Sigmoid colon (tissue), 7 donors: ENCODE data around the gene UGT3A1. TPM values are rescaled to one million over a fixed set of nuclear protein-coding genes. Genes with fewer than 3 reads are reported as not detected.
A peak's percentile ranks its signal among the peaks of the same experiment; 100 is the strongest.

ENCODE experiments used
- DNase-seq: peaks from one replicate; pipeline ENCODE4 v3.0.0-alpha.2; 2019
- H3K27ac ChIP-seq, 4 donors: fragments of 200-600 bp; sonication (generic); one replicate each; pipeline ENCODE4 v1.5.1; 2016 to 2019; ENCODE audit warnings: mild to moderate bottlenecking in 1 of 4
- H3K27me3 ChIP-seq, 3 donors: fragments of 200-600 bp; sonication (generic); one replicate each; pipeline ENCODE4 v1.5.1; 2019; ENCODE audit warnings: mild to moderate bottlenecking in 1 of 3
- H3K36me3 ChIP-seq, 4 donors: fragments of 200-600 bp; sonication (generic); one replicate each; pipeline ENCODE4 v1.5.1; 2016 to 2019
- H3K4me1 ChIP-seq, 4 donors: fragments of 200-600 bp; sonication (generic); one replicate each; pipeline ENCODE4 v1.5.1; 2017 to 2019
- H3K4me3 ChIP-seq, 4 donors: fragments of 200-600 bp; sonication (generic); one replicate each; pipeline ENCODE4 v1.5.1; 2017 to 2019; ENCODE audit warnings: mild to moderate bottlenecking in 2 of 4, moderate library complexity in 1 of 4
- H3K9me3 ChIP-seq, 4 donors: fragments of 200-600 bp in 3 of 4; sonication (generic) in 3 of 4; one replicate each; pipeline versions ENCODE4 v1.5.1 to v1.6.1; 2013 to 2019
- EP300 ChIP-seq, 4 donors: sonication (generic); formaldehyde crosslinking; IDR thresholded peaks; one replicate each; pipeline ENCODE4 v1.6.1; 2017; ENCODE audit warnings: antibody characterized with exemption in 4 of 4
- POLR2A ChIP-seq, 2 donors: fragments of 450-650 bp; IDR thresholded peaks; one replicate each; pipeline ENCODE4 v1.6.1; 2016; ENCODE audit warnings: antibody characterized with exemption in 2 of 2, mild to moderate bottlenecking in 2 of 2, moderate library complexity in 2 of 2
- POLR2AphosphoS5 ChIP-seq, 4 donors: sonication (generic); formaldehyde crosslinking; IDR thresholded peaks; one replicate each; pipeline ENCODE4 v1.6.1; 2017; ENCODE audit warnings: antibody characterized with exemption in 4 of 4
- WGBS, 2 donors: extraction: QIAGEN DNeasy Blood & Tissue Kit; methylation state at CpG; one replicate each; pipeline ENCODE4 v1.1.7; 2013; 5-methylcytosine and 5-hydroxymethylcytosine counted together
- intact Hi-C: fragments of 100-400 bp; cut with DNase I; formaldehyde crosslinking; loops from one replicate; pipeline ENCODE4 v1.15.1; 2023
- polyA plus RNA-seq, 3 donors: library from polyadenylated mRNA; stranded (reverse); fragments of 200-250 nt; gene quantifications; one replicate each; pipeline ENCODE4 v1.2.3, GENCODE V29; 2013
- total RNA-seq, 4 donors: library from RNA; depleted of rRNA; stranded (reverse); fragments of >200 nt; gene quantifications; one replicate each; pipeline ENCODE4 v1.1.0, GENCODE V29; 2016
- TF ChIP-seq, protein P1 (sequence below), 4 experiments: fragments of 450-650 bp in 3 of 4; fragments of 200-600 bp in 1 of 4; IDR thresholded peaks; one replicate each; pipeline ENCODE4 v1.5.1; 2016 to 2019; ENCODE audit warnings: antibody characterized with exemption in 4 of 4, mild to moderate bottlenecking in 3 of 4, moderate library complexity in 2 of 4
- donor health status: healthy with polysubstance abuse.
- donor health status: Bipolar disorder and iron deficiency.
- donor health status: healthy.

The UGT3A1 gene
- total and polyA plus RNA-seq, 7 donors, result not detected

DNA sequence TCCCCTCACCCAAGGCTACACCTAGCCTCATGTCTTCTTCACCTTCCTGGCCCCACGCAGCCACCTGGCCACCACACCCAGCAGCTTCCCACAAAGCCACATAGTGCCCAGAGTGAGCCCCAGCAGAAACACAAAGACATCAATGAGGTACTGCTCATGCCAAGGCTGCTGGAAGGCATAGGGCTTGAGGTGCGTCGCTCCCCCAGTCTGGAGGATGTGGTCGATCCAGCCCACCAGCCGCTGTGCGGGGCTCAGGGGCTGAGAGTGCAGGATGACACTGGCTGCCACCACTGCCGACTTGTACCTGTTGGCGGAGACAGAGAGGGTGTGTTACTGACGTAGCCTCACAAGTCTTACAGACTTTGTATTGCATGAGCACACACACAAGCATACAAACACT lies 37.0 kb downstream of the UGT3A1 start:
- Histone ChIP-seq H3K36me3 (no peaks in the 10 kb centered on the region), H3K9me3 (no peaks in the 10 kb centered on the region), H3K27ac (no peak overlapping the region), H3K4me1 (no peaks in the 10 kb centered on the region), H3K27me3 (no peaks in the 10 kb centered on the region), H3K4me3 (no peak overlapping the region)
- no peak for DNase-seq
- intact Hi-C loops, result no loop called here
- 61% methylated on average over 9 of the region's 9 CpGs for WGBS, 2 donors
- TF ChIP-seq POLR2A (IDR thresholded peaks at IDR 0.05) (no peak), POLR2AphosphoS5 (IDR thresholded peaks at IDR 0.05) (no peak), EP300 (IDR thresholded peaks at IDR 0.05) (no peak)
- TF ChIP-seq, protein P1, sequence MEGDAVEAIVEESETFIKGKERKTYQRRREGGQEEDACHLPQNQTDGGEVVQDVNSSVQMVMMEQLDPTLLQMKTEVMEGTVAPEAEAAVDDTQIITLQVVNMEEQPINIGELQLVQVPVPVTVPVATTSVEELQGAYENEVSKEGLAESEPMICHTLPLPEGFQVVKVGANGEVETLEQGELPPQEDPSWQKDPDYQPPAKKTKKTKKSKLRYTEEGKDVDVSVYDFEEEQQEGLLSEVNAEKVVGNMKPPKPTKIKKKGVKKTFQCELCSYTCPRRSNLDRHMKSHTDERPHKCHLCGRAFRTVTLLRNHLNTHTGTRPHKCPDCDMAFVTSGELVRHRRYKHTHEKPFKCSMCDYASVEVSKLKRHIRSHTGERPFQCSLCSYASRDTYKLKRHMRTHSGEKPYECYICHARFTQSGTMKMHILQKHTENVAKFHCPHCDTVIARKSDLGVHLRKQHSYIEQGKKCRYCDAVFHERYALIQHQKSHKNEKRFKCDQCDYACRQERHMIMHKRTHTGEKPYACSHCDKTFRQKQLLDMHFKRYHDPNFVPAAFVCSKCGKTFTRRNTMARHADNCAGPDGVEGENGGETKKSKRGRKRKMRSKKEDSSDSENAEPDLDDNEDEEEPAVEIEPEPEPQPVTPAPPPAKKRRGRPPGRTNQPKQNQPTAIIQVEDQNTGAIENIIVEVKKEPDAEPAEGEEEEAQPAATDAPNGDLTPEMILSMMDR (IDR thresholded peaks at IDR 0.05), result no peak

DNA sequence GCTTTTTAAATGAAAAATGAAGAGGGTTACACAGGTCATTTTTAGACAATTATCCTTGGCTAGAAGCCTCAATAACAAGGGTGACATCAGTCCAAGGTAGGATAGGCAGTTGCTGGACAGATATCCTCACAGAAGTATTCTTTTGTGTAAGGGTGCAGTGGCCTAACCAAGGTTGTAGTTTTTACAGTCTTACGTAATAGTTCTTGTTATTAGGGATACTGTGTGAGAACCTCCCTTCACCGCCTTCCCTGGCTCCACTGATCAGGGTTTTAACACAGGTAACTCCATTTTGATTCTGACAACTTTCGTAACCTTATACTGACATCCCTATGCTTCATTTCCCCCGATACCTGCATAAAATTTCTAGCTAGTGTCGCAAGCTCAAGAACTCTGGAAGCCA lies 44.1 kb downstream of the UGT3A1 start:
- Histone ChIP-seq H3K36me3 (no peaks in the 10 kb centered on the region), H3K4me1 (no peaks in the 10 kb centered on the region), H3K27ac (no peak overlapping the region), H3K9me3 (no peaks in the 10 kb centered on the region), H3K4me3 (no peak overlapping the region), H3K27me3 (no peaks in the 10 kb centered on the region)
- WGBS, 2 donors, result 75 to 77% methylated on average over 5 of the region's 5 CpGs
- DNase-seq, result no peak
- TF ChIP-seq EP300 (IDR thresholded peaks at IDR 0.05) (no peak), POLR2AphosphoS5 (IDR thresholded peaks at IDR 0.05) (no peak), POLR2A (IDR thresholded peaks at IDR 0.05) (no peak)
- TF ChIP-seq, protein P1 (IDR thresholded peaks at IDR 0.05), result no peak
- intact Hi-C loops, result no loop called here

DNA sequence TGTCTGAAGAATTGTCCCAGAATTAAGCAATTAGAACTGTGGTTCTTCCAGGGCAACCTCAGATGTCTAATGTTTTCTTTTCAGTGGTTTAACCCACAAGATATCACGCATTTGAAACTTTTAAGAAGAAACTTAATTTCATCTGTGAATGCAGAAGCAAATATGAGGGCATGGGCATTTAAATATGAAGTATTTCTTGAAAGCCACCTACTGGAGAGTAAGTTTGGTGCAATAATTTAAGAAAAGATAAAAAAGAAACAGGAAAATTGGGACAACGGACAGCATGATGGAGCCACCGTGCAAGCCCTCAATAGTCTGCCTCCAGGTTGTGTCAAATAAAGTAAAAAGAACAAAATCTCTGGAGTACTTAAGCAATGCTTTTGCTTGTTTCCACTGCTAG lies 51.6 kb downstream of the UGT3A1 start:
- intact Hi-C loops, result no loop called here
- H3K36me3 ChIP-seq, result no peaks in the 10 kb centered on the region
- WGBS, 2 donors, result 78 to 79% methylated on average over 3 of the region's 3 CpGs
- H3K4me1 ChIP-seq, result peaks cover 0 to 4% (median 0%) of the 10 kb centered on the region in 4 donors
- no peak for DNase-seq
- H3K4me3 ChIP-seq, result no peak overlapping the region
- TF ChIP-seq POLR2A (IDR thresholded peaks at IDR 0.05) (no peak), EP300 (IDR thresholded peaks at IDR 0.05) (no peak), POLR2AphosphoS5 (IDR thresholded peaks at IDR 0.05) (no peak)
- TF ChIP-seq, protein P1 (IDR thresholded peaks at IDR 0.05), result no peak
- no peaks in the 10 kb centered on the region for H3K27me3 ChIP-seq
- H3K9me3 ChIP-seq, result no peaks in the 10 kb centered on the region
- no peak overlapping the region for H3K27ac ChIP-seq

DNA sequence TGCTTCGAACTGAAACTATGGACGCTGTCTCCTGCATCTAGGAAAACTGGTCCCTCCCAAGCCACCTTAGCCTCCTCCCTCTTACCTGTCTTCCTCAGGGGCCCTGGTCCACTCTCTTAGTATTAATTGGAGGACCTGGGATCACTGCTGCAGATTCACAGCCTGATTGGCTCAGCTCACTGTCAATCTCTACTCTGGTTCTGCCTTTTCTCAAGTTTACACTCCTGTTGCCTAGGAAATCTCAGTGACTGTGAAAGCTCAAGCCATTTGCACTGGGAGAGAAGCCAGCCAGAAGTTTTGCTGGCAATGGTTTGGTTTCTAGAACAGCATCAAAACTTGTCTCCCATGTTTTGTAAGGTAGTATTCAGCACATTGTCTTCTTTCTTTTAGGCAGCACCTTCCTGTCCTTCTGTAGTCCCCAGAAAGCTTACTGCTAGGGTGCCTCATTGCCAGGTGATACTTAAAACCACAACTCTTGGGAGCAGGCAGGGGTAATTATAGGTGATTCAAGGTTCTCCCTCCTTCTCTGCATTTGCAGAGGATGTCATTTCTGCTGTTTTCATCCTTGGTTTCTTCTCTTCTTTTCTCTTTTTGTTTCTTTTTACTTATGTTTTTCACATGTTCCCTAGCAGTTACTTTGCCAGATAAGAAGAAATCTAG lies 52.5 kb downstream of the UGT3A1 start, which contains the start of gene CAPSL:
TSS of gene CAPSL (minus strand) at position 55 of the 660 bp plus-strand sequence. CDS start 17,502 bp downstream, outside the sequence.
- H3K36me3 ChIP-seq, result no peaks in the 10 kb centered on the region
- no peak within 1 kb of the TSS for H3K27ac ChIP-seq
- H3K9me3 ChIP-seq, result no peaks in the 10 kb centered on the region
- H3K4me3 ChIP-seq, result no peak within 1 kb of the TSS
- 17 to 53% methylated on average over 2 of the region's 2 CpGs for WGBS, 2 donors
- H3K4me1 ChIP-seq, result peaks cover 0 to 4% (median 0%) of the 10 kb centered on the region in 4 donors
- no peaks in the 10 kb centered on the region for H3K27me3 ChIP-seq
- intact Hi-C loops, result no loop called here
- TF ChIP-seq POLR2AphosphoS5 (IDR thresholded peaks at IDR 0.05), result no peak
- no peak for TF ChIP-seq POLR2A (IDR thresholded peaks at IDR 0.05)
- no peak for TF ChIP-seq EP300 (IDR thresholded peaks at IDR 0.05)
- TF ChIP-seq, protein P1 (IDR thresholded peaks at IDR 0.05), result no peak
- DNase-seq, result peak; percentile 68
